Prostate gland (tissue), 2 donors: Measurements from ENCODE around the gene GNB3.
"Not testable (repeated sequence)": the region's sequence is repeated elsewhere in the genome, so short reads cannot be mapped to it uniquely, and the experiment has no call there.

ENCODE experiments used
- POLR2A ChIP-seq: fragments of 450-650 bp; IDR thresholded peaks from one replicate; pipeline ENCODE4 v1.6.1; 2016; ENCODE audit warnings: antibody characterized with exemption, mild to moderate bottlenecking
- POLR2AphosphoS5 ChIP-seq: sonication (generic); formaldehyde crosslinking; IDR thresholded peaks from one replicate; pipeline ENCODE4 v1.6.1; 2017; ENCODE audit warnings: antibody characterized with exemption
- TF ChIP-seq, protein P1 (sequence below), 4 experiments: fragments of 200-600 bp in 2 of 4; fragments of 450-650 bp in 2 of 4; sonication (generic) in 2 of 4; IDR thresholded peaks; 1 replicate in 3 of 4; 2 replicates in 1 of 4; pipeline ENCODE4 v1.5.1; 2016 to 2019; ENCODE audit warnings: antibody characterized with exemption in 4 of 4, mild to moderate bottlenecking in 2 of 4, moderate library complexity in 2 of 4

DNA sequence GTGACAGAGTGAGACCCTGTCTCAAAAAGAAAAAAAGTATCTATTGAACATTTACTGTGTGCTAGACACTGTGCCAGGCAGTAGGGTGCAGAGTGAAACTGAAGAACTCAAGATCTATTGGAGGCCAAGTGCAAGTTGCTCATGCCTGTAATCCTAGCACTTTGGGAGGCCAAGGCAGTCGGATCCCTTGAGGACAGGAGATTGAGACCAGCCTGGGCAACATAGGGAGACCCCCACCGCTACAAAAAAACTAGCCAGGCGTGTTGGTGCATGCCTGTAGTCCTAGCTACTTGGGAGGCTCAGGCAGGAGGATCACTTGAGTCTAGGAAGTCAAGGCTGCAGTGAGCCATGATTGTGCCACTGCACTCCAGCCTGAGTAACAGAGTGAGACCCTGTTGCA is 52.0 kb downstream of the GNB3 start:
- TF ChIP-seq, protein P1, sequence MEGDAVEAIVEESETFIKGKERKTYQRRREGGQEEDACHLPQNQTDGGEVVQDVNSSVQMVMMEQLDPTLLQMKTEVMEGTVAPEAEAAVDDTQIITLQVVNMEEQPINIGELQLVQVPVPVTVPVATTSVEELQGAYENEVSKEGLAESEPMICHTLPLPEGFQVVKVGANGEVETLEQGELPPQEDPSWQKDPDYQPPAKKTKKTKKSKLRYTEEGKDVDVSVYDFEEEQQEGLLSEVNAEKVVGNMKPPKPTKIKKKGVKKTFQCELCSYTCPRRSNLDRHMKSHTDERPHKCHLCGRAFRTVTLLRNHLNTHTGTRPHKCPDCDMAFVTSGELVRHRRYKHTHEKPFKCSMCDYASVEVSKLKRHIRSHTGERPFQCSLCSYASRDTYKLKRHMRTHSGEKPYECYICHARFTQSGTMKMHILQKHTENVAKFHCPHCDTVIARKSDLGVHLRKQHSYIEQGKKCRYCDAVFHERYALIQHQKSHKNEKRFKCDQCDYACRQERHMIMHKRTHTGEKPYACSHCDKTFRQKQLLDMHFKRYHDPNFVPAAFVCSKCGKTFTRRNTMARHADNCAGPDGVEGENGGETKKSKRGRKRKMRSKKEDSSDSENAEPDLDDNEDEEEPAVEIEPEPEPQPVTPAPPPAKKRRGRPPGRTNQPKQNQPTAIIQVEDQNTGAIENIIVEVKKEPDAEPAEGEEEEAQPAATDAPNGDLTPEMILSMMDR (IDR thresholded peaks at IDR 0.05) = not testable (repeated sequence)
- TF ChIP-seq POLR2A, POLR2AphosphoS5: not testable (repeated sequence)
